GM13976 (cell line): ENCODE results near the gene GDF2.

Experiments
- DNase-seq: peaks from one replicate; pipeline ENCODE4 v3.0.0; 2012; ENCODE audit warnings: low spot score
- CTCF ChIP-seq: IDR thresholded peaks from 2 replicates; pipeline ENCODE4 v1.5.1; 2012; ENCODE audit warnings: borderline replicate concordance, mild to moderate bottlenecking; ENCODE audit not compliant: insufficient read depth; ENCODE audit errors: extremely low read depth, missing control alignments, control extremely low read depth
- in situ Hi-C: fragments of 300-500 bp; cut with MboI; formaldehyde crosslinking; loops from one replicate; pipeline ENCODE4 v1.12.0; 2022; ENCODE audit warnings: low sequenced_read_pairs, mixed read lengths, inconsistent platforms; ENCODE audit not compliant: unreplicated experiment

The GDF2 gene

GRCh38 chr10:47359626-47360418 is 37.6 kb downstream of the GDF2 start:
- in situ Hi-C loops = no loop called here
- no peak for TF ChIP-seq CTCF
- no peak for DNase-seq

- no peak for DNase-seq
- TF ChIP-seq CTCF = no peak
- in situ Hi-C loops = no loop called here
Measured at GRCh38 chr10:47360419-47361040, 38.3 kb downstream of the GDF2 start.

- peak; percentile 69 for DNase-seq
- in situ Hi-C loops = no loop called here
- peak; percentile 51 for TF ChIP-seq CTCF
Measured at GRCh38 chr10:47361293-47361692, 39.0 kb downstream of the GDF2 start.

GRCh38 chr10:47362199-47362598 is 39.9 kb downstream of the GDF2 start:
- in situ Hi-C loops = no loop called here
- no peak for DNase-seq
- no peak for TF ChIP-seq CTCF

- no peak for TF ChIP-seq CTCF
- no peak for DNase-seq
- in situ Hi-C loops = no loop called here
Measured at GRCh38 chr10:47363781-47364180, 41.5 kb downstream of the GDF2 start.

GRCh38 chr10:47364366-47364765 is 42.1 kb downstream of the GDF2 start:
- in situ Hi-C loops = no loop called here
- DNase-seq = no peak
- TF ChIP-seq CTCF = no peak
